Peyer's patch (tissue), 4 donors: Measurements from ENCODE around the gene SLC7A8. TPM values are rescaled to one million over a fixed set of nuclear protein-coding genes. Genes with fewer than 3 reads are reported as not detected.

Source experiments
- DNase-seq, 3 donors: peaks; one replicate each; pipeline ENCODE4 v3.0.0-alpha.2; 2017 to 2019
- H3K27ac ChIP-seq, 4 donors: fragments of 200-600 bp; sonication (generic); one replicate each; pipeline ENCODE4 v1.5.1; 2016 to 2019
- H3K27me3 ChIP-seq, 2 donors: fragments of 200-600 bp; sonication (generic); one replicate each; pipeline ENCODE4 v1.5.1; 2019
- H3K36me3 ChIP-seq, 3 donors: fragments of 200-600 bp; sonication (generic); one replicate each; pipeline ENCODE4 v1.5.1; 2016 to 2019
- H3K4me1 ChIP-seq, 4 donors: fragments of 200-600 bp; sonication (generic); one replicate each; pipeline ENCODE4 v1.5.1; 2016 to 2019
- H3K4me3 ChIP-seq, 4 donors: fragments of 200-600 bp; sonication (generic); 1 replicate in 3 of 4; 2 replicates in 1 of 4; pipeline ENCODE4 v1.5.1; 2016 to 2019; ENCODE audit warnings: mild to moderate bottlenecking in 1 of 4
- H3K9me3 ChIP-seq, 4 donors: fragments of 200-600 bp; sonication (generic); one replicate each; pipeline ENCODE4 v1.5.1; 2016 to 2019; ENCODE audit warnings: mild to moderate bottlenecking in 1 of 4
- CTCF ChIP-seq, 6 experiments: fragments of 450-650 bp in 4 of 6; fragments of 200-600 bp in 2 of 6; sonication (generic) in 1 of 6; IDR thresholded peaks; one replicate each; pipeline ENCODE4 v1.5.1; 2017 to 2019; ENCODE audit warnings: antibody characterized with exemption in 6 of 6, mild to moderate bottlenecking in 3 of 6, moderate library complexity in 1 of 6
- POLR2A ChIP-seq, 2 donors: fragments of 450-650 bp; IDR thresholded peaks; one replicate each; pipeline ENCODE4 v1.5.1; 2017; ENCODE audit warnings: antibody characterized with exemption in 2 of 2, mild to moderate bottlenecking in 2 of 2, moderate library complexity in 2 of 2
- total RNA-seq, 4 donors: library from RNA; depleted of rRNA; stranded (reverse); fragments of >200 nt; gene quantifications; one replicate each; pipeline ENCODE4 v1.1.0, GENCODE V29; 2016

Gene SLC7A8
- total RNA-seq, 4 donors from 2014 or later = 21.8 to 56.9 (median 35.0) TPM

- Histone ChIP-seq H3K4me1 (peaks cover 6 to 27% (median 10%) of the 10 kb centered on the region in 4 donors), H3K27ac (peak within 1 kb of the TSS; percentile 93 to 100 (median 97)), H3K4me3 (peak within 1 kb of the TSS; percentile 76 to 100 (median 95)), H3K36me3 (peaks cover 0 to 59% (median 2%) of the 10 kb centered on the region in 3 donors), H3K27me3 (no peaks in the 10 kb centered on the region), H3K9me3 (no peaks in the 10 kb centered on the region)
- TF ChIP-seq CTCF (IDR thresholded peaks at IDR 0.05) = no peak
- peak; percentile 59 to 70 for TF ChIP-seq POLR2A (IDR thresholded peaks at IDR 0.05)
- peak; percentile 74 to 100 (median 88) for DNase-seq
These were observed 88.7 kb downstream of the SLC7A8 start, which contains the start of gene ACIN1 for GRCh38 chr14:23094666-23095195. Gene ACIN1, minus strand, starts transcription at chr14:23095136. Its CDS starts 24 bp downstream, at chr14:23095112.

GRCh38 chr14:23093991-23094665 is 89.3 kb downstream of the SLC7A8 start:
- peak overlapping the region; percentile 93 to 100 (median 97) for H3K27ac ChIP-seq
- peaks cover 0 to 59% (median 3%) of the 10 kb centered on the region in 3 donors for H3K36me3 ChIP-seq
- no peaks in the 10 kb centered on the region for H3K27me3 ChIP-seq
- no peaks in the 10 kb centered on the region for H3K9me3 ChIP-seq
- no peak for TF ChIP-seq POLR2A (IDR thresholded peaks at IDR 0.05)
- TF ChIP-seq CTCF (IDR thresholded peaks at IDR 0.05) = no peak
- no peak for DNase-seq
- peak overlapping the region; percentile 76 to 100 (median 95) for H3K4me3 ChIP-seq
- peaks cover 6 to 27% (median 10%) of the 10 kb centered on the region in 4 donors for H3K4me1 ChIP-seq

- no peaks in the 10 kb centered on the region for H3K27me3 ChIP-seq
- no peaks in the 10 kb centered on the region for H3K9me3 ChIP-seq
- no peak for DNase-seq
- peak overlapping the region in 2 of 4 donors; percentile 91 to 100 for H3K4me3 ChIP-seq
- no peak overlapping the region for H3K27ac ChIP-seq
- H3K36me3 ChIP-seq = peaks cover 0 to 59% (median 3%) of the 10 kb centered on the region in 3 donors
- TF ChIP-seq CTCF (IDR thresholded peaks at IDR 0.05) (no peak), POLR2A (IDR thresholded peaks at IDR 0.05) (no peak)
- H3K4me1 ChIP-seq = peaks cover 6 to 27% (median 10%) of the 10 kb centered on the region in 4 donors
These were observed 89.9 kb downstream of the SLC7A8 start for GRCh38 chr14:23093526-23093925.

GRCh38 chr14:23093104-23093503 is 90.4 kb downstream of the SLC7A8 start:
- Histone ChIP-seq H3K27me3 (no peaks in the 10 kb centered on the region), H3K9me3 (no peaks in the 10 kb centered on the region), H3K27ac (no peak overlapping the region), H3K4me3 (no peak overlapping the region), H3K4me1 (peaks cover 6 to 27% (median 10%) of the 10 kb centered on the region in 4 donors), H3K36me3 (peaks cover 0 to 59% (median 3%) of the 10 kb centered on the region in 3 donors)
- no peak for DNase-seq
- TF ChIP-seq CTCF (IDR thresholded peaks at IDR 0.05) = no peak
- TF ChIP-seq POLR2A (IDR thresholded peaks at IDR 0.05) = no peak

GRCh38 chr14:23091294-23092225 is 91.9 kb downstream of the SLC7A8 start:
- no peaks in the 10 kb centered on the region for H3K27me3 ChIP-seq
- no peak overlapping the region for H3K4me3 ChIP-seq
- H3K9me3 ChIP-seq = no peaks in the 10 kb centered on the region
- TF ChIP-seq POLR2A (IDR thresholded peaks at IDR 0.05) = no peak
- TF ChIP-seq CTCF (IDR thresholded peaks at IDR 0.05) = no peak
- peaks cover 6 to 19% (median 7%) of the 10 kb centered on the region in 4 donors for H3K4me1 ChIP-seq
- H3K36me3 ChIP-seq = peaks cover 0 to 68% (median 3%) of the 10 kb centered on the region in 3 donors
- no peak for DNase-seq
- no peak overlapping the region for H3K27ac ChIP-seq
